SK-N-SH treated with all-trans-retinoic acid at 6 μM for 48 hours (cell line): ENCODE results near the gene PGAP1.

ENCODE experiments used
- ATAC-seq: fragments of 200-7000 bp; cut with Tn5 transposase; 3 replicates; pipeline ENCODE4 v1.9.1; 2020; ENCODE audit warnings: mild to moderate bottlenecking, moderate library complexity
- ARNTL ChIP-seq: fragments of 450-650 bp; formaldehyde crosslinking; IDR thresholded peaks from 2 replicates; pipeline ENCODE4 v1.5.0; 2020; ENCODE audit warnings: low read depth, mild to moderate bottlenecking, moderate library complexity, borderline replicate concordance
- BACH2 ChIP-seq: fragments of 250-450 bp; sonication (Bioruptor Pico); IDR thresholded peaks from 2 replicates; pipeline ENCODE4 v1.9.0; 2021; ENCODE audit warnings: mild to moderate bottlenecking, borderline replicate concordance
- CREB5 ChIP-seq: fragments of 250-450 bp; sonication (Bioruptor Pico); IDR thresholded peaks from 2 replicates; pipeline ENCODE4 v1.5.1; 2020; ENCODE audit warnings: low read depth, mild to moderate bottlenecking, moderate library complexity
- CSDC2 ChIP-seq: fragments of 250-450 bp; sonication (Bioruptor Pico); IDR thresholded peaks from 2 replicates; pipeline ENCODE4 v1.5.0; 2020; ENCODE audit warnings: mild to moderate bottlenecking, moderate library complexity
- CSRNP3 ChIP-seq: fragments of 250-450 bp; sonication (Bioruptor Pico); IDR thresholded peaks from 2 replicates; pipeline ENCODE4 v1.5.1; 2021; ENCODE audit warnings: mild to moderate bottlenecking, moderate library complexity
- ESRRG ChIP-seq: fragments of 250-450 bp; sonication (Bioruptor Pico); IDR thresholded peaks from 2 replicates; pipeline ENCODE4 v1.6.1; 2021; ENCODE audit warnings: mild to moderate bottlenecking
- GLIS3 ChIP-seq: fragments of 250-450 bp; sonication (Bioruptor Pico); IDR thresholded peaks from 2 replicates; pipeline ENCODE4 v1.5.0; 2020; ENCODE audit warnings: mild to moderate bottlenecking, moderate library complexity
- ISL1 ChIP-seq: fragments of 250-450 bp; sonication (Bioruptor Pico); IDR thresholded peaks from 2 replicates; pipeline ENCODE4 v2.1.2; 2022; ENCODE audit warnings: mild to moderate bottlenecking, moderate library complexity
- OSR1 ChIP-seq: fragments of 250-450 bp; sonication (Bioruptor Pico); IDR thresholded peaks from 2 replicates; pipeline ENCODE4 v1.8.0; 2022; ENCODE audit warnings: moderate library complexity, mild to moderate bottlenecking, inconsistent platforms
- PATZ1 ChIP-seq: fragments of 250-450 bp; sonication (Bioruptor Pico); IDR thresholded peaks from 2 replicates; pipeline ENCODE4 v1.8.0; 2020; ENCODE audit warnings: mild to moderate bottlenecking, moderate library complexity, borderline replicate concordance
- POU6F1 ChIP-seq: fragments of 250-450 bp; sonication (Bioruptor Pico); IDR thresholded peaks from 2 replicates; pipeline ENCODE4 v1.8.0; 2021; ENCODE audit warnings: low read depth, mild to moderate bottlenecking, moderate library complexity, borderline replicate concordance
- PPARA ChIP-seq: fragments of 250-450 bp; sonication (Bioruptor Pico); IDR thresholded peaks from 2 replicates; pipeline ENCODE4 v1.5.0; 2020; ENCODE audit warnings: mild to moderate bottlenecking, borderline replicate concordance
- RARB ChIP-seq: fragments of 250-450 bp; sonication (Bioruptor Pico); IDR thresholded peaks from 2 replicates; pipeline ENCODE4 v1.8.0; 2021; ENCODE audit warnings: mild to moderate bottlenecking, moderate library complexity
- SNAI2 ChIP-seq: fragments of 250-450 bp; sonication (Bioruptor Pico); IDR thresholded peaks from 2 replicates; pipeline ENCODE4 v1.5.0; 2020; ENCODE audit warnings: mild to moderate bottlenecking, moderate library complexity
- TCF4 ChIP-seq: fragments of 250-450 bp; sonication (Bioruptor Pico); IDR thresholded peaks from 2 replicates; pipeline ENCODE4 v1.8.0; 2021; ENCODE audit warnings: mild to moderate bottlenecking, moderate library complexity, borderline replicate concordance
- TOX ChIP-seq: fragments of 250-450 bp; sonication (Bioruptor Pico); IDR thresholded peaks from 2 replicates; pipeline ENCODE4 v1.8.0; 2021; ENCODE audit warnings: mild to moderate bottlenecking, moderate library complexity, borderline replicate concordance
- ZC3H10 ChIP-seq: fragments of 250-450 bp; sonication (Bioruptor Pico); IDR thresholded peaks from 2 replicates; pipeline ENCODE4 v1.5.1; 2021; ENCODE audit warnings: mild to moderate bottlenecking, moderate library complexity
- ZFP3 ChIP-seq: fragments of 250-450 bp; sonication (Bioruptor Pico); IDR thresholded peaks from 2 replicates; pipeline ENCODE4 v1.5.0; 2020; ENCODE audit warnings: mild to moderate bottlenecking, moderate library complexity
- ZNF565 ChIP-seq: fragments of 450-650 bp; formaldehyde crosslinking; conservative IDR thresholded peaks from 2 replicates; pipeline ENCODE4 v1.5.0; 2020; ENCODE audit warnings: low read depth, mild to moderate bottlenecking, moderate library complexity
- ZNF70 ChIP-seq: fragments of 450-650 bp; formaldehyde crosslinking; IDR thresholded peaks from 2 replicates; pipeline ENCODE4 v1.5.0; 2020; ENCODE audit warnings: mild to moderate bottlenecking, moderate library complexity

PGAP1 gene

GRCh38 chr2:196966061-196966460 lies 39.6 kb upstream of the PGAP1 start (continued):
- TF ChIP-seq CSDC2 (CRISPR knock-in tag): no peak
- TF ChIP-seq ZFP3 (CRISPR knock-in tag): no peak
- no peak for TF ChIP-seq TCF4 (CRISPR knock-in tag)

- ATAC-seq: no peak
- TF ChIP-seq GLIS3 (CRISPR knock-in tag): no peak
- no peak for TF ChIP-seq BACH2
- no peak for TF ChIP-seq PATZ1 (CRISPR knock-in tag)
- TF ChIP-seq RARB (CRISPR knock-in tag): no peak
- no peak for TF ChIP-seq ESRRG (CRISPR knock-in tag)
- TF ChIP-seq POU6F1: no peak
- no peak for TF ChIP-seq SNAI2 (CRISPR knock-in tag)
- no peak for TF ChIP-seq ARNTL (CRISPR knock-in tag)
- TF ChIP-seq CSDC2 (CRISPR knock-in tag): no peak
- TF ChIP-seq ZFP3 (CRISPR knock-in tag): no peak
- no peak for TF ChIP-seq ZNF565
- no peak for TF ChIP-seq CSRNP3 (CRISPR knock-in tag)
- no peak for TF ChIP-seq ISL1
These were observed 39.1 kb upstream of the PGAP1 start for GRCh38 chr2:196965651-196966050.

GRCh38 chr2:196963961-196964360 lies 37.5 kb upstream of the PGAP1 start:
- TF ChIP-seq ZC3H10 (CRISPR knock-in tag): no peak
- no peak for ATAC-seq

- ATAC-seq: no peak
- no peak for TF ChIP-seq TOX (CRISPR knock-in tag)
These were observed 36.5 kb upstream of the PGAP1 start for GRCh38 chr2:196963043-196963442.

- TF ChIP-seq OSR1 (CRISPR knock-in tag): no peak
- no peak for TF ChIP-seq PPARA (CRISPR knock-in tag)
- no peak for TF ChIP-seq CREB5
- TF ChIP-seq POU6F1: no peak
- no peak for TF ChIP-seq ESRRG (CRISPR knock-in tag)
- TF ChIP-seq RARB (CRISPR knock-in tag): no peak
- no peak for TF ChIP-seq TCF4 (CRISPR knock-in tag)
- no peak for TF ChIP-seq CSDC2 (CRISPR knock-in tag)
- TF ChIP-seq TOX (CRISPR knock-in tag): no peak
- TF ChIP-seq PATZ1 (CRISPR knock-in tag): no peak
- TF ChIP-seq ZC3H10 (CRISPR knock-in tag): no peak
- no peak for TF ChIP-seq ZNF70 (CRISPR knock-in tag)
- TF ChIP-seq ZNF565: no peak
- TF ChIP-seq CSRNP3 (CRISPR knock-in tag): no peak
- TF ChIP-seq GLIS3 (CRISPR knock-in tag): no peak
- TF ChIP-seq SNAI2 (CRISPR knock-in tag): no peak
- ATAC-seq: no peak
These were observed 35.8 kb upstream of the PGAP1 start for GRCh38 chr2:196962325-196962724.
